SU-DHL-6 (cell line): ENCODE results near the gene STKLD1.

ENCODE experiments used
- EZH2phosphoT487 ChIP-seq: fragments of 200-600 bp; sonication (generic), shearing (Covaris generic); conservative IDR thresholded peaks from 2 replicates; pipeline ENCODE4 v1.6.1; 2018; ENCODE audit warnings: mild to moderate bottlenecking, antibody characterized with exemption, low read length, moderate library complexity, mixed read lengths
- TF ChIP-seq, protein P1 (sequence below): fragments of 200-600 bp; sonication (generic); IDR thresholded peaks from one replicate; pipeline ENCODE4 v1.5.1; 2017; ENCODE audit warnings: antibody characterized with exemption, mild to moderate bottlenecking, low read length, moderate library complexity; ENCODE audit not compliant: insufficient read depth, poor library complexity, severe bottlenecking

DNA sequence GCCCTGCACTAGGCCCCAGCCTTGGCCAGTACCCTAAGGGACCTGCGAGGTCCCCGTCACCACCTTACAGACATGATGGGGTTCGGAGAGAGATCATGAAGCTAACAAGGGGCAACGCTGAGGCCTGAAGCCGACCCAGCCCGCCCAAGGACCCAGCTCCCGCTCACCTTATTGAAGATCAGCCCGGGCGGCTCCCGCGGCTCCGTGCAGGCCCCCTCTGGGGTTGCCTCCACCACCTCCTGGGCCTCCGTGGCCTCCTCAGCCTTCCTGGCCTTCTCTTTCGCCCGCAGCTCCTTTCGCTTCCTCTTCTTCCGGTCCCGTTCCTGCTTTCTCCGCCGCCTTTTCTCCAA, 43.8 kb upstream of the STKLD1 start:
- TF ChIP-seq, protein P1, sequence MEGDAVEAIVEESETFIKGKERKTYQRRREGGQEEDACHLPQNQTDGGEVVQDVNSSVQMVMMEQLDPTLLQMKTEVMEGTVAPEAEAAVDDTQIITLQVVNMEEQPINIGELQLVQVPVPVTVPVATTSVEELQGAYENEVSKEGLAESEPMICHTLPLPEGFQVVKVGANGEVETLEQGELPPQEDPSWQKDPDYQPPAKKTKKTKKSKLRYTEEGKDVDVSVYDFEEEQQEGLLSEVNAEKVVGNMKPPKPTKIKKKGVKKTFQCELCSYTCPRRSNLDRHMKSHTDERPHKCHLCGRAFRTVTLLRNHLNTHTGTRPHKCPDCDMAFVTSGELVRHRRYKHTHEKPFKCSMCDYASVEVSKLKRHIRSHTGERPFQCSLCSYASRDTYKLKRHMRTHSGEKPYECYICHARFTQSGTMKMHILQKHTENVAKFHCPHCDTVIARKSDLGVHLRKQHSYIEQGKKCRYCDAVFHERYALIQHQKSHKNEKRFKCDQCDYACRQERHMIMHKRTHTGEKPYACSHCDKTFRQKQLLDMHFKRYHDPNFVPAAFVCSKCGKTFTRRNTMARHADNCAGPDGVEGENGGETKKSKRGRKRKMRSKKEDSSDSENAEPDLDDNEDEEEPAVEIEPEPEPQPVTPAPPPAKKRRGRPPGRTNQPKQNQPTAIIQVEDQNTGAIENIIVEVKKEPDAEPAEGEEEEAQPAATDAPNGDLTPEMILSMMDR, result no peak
- no peak for TF ChIP-seq EZH2phosphoT487
